WERI-Rb-1 (cell line): ENCODE results near the gene PRND.
A peak's percentile ranks its signal among the peaks of the same experiment; 100 is the strongest.

ENCODE experiments used
- DNase-seq: peaks from one replicate; pipeline ENCODE4 v3.0.0-alpha.2; 2020
- H3K27ac ChIP-seq: fragments of 250-450 bp; sonication (Bioruptor Pico); 2 replicates; pipeline ENCODE4 v1.5.1; 2020; ENCODE audit warnings: mild to moderate bottlenecking, moderate library complexity
- H3K27me3 ChIP-seq: fragments of 250-450 bp; sonication (Bioruptor Pico); 2 replicates; pipeline ENCODE4 v1.5.1; 2021; ENCODE audit warnings: mild to moderate bottlenecking, low read depth, moderate library complexity; ENCODE audit not compliant: insufficient read depth, severe bottlenecking
- H3K36me3 ChIP-seq: fragments of 250-450 bp; sonication (Bioruptor Pico); 2 replicates; pipeline ENCODE4 v1.5.1; 2020; ENCODE audit warnings: mild to moderate bottlenecking, moderate library complexity
- H3K4me3 ChIP-seq: 2 replicates; pipeline ENCODE4 v1.5.1; 2011; ENCODE audit warnings: low read depth, mild to moderate bottlenecking, control low read depth, low read length
- H3K9me3 ChIP-seq: fragments of 250-450 bp; sonication (Bioruptor Pico); 2 replicates; pipeline ENCODE4 v1.5.1; 2021; ENCODE audit warnings: mild to moderate bottlenecking, moderate library complexity; ENCODE audit not compliant: severe bottlenecking
- TF ChIP-seq, protein P1 (sequence below): IDR thresholded peaks from 2 replicates; pipeline ENCODE4 v1.5.1; 2011; ENCODE audit warnings: low read depth, mild to moderate bottlenecking, control low read depth, inconsistent platforms, low read length

Gene PRND

DNA sequence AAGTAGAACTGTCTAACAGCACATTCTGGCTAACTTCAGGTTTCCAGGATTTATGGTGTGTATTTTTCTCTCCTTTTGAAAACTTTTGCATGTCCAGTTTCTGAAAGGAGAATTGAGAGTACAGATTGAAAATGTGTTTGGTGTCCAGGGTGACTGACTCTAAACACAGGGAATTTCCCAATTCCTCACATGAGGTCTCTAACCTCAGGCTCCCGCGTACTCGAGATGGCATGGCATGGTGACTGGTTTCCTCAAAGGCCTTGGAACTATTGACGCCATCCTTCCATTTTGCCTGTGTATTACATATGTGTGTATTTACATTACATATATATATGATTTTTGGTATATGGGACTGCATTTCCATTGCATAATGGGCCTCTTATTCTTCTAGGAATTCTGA is 52.5 kb downstream of the PRND start:
- H3K9me3 ChIP-seq: peaks cover 15% of the 10 kb centered on the region
- no peaks in the 10 kb centered on the region for H3K36me3 ChIP-seq
- TF ChIP-seq, protein P1, sequence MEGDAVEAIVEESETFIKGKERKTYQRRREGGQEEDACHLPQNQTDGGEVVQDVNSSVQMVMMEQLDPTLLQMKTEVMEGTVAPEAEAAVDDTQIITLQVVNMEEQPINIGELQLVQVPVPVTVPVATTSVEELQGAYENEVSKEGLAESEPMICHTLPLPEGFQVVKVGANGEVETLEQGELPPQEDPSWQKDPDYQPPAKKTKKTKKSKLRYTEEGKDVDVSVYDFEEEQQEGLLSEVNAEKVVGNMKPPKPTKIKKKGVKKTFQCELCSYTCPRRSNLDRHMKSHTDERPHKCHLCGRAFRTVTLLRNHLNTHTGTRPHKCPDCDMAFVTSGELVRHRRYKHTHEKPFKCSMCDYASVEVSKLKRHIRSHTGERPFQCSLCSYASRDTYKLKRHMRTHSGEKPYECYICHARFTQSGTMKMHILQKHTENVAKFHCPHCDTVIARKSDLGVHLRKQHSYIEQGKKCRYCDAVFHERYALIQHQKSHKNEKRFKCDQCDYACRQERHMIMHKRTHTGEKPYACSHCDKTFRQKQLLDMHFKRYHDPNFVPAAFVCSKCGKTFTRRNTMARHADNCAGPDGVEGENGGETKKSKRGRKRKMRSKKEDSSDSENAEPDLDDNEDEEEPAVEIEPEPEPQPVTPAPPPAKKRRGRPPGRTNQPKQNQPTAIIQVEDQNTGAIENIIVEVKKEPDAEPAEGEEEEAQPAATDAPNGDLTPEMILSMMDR: no peak
- DNase-seq: no peak
- H3K27ac ChIP-seq: no peak overlapping the region
- H3K27me3 ChIP-seq: peaks cover 22% of the 10 kb centered on the region
- H3K4me3 ChIP-seq: no peak overlapping the region

- peaks cover 15% of the 10 kb centered on the region for H3K9me3 ChIP-seq
- peaks cover 20% of the 10 kb centered on the region for H3K27me3 ChIP-seq
- peak overlapping the region; percentile 36 for H3K4me3 ChIP-seq
- no peak overlapping the region for H3K27ac ChIP-seq
- no peaks in the 10 kb centered on the region for H3K36me3 ChIP-seq
- TF ChIP-seq, protein P1: no peak
- peak; percentile 66 for DNase-seq
Observed at GRCh38 chr20:4775322-4776078, 53.8 kb downstream of the PRND start.

- no peak for DNase-seq
- Histone ChIP-seq H3K4me3 (peak overlapping the region; percentile 36), H3K27me3 (peaks cover 16% of the 10 kb centered on the region), H3K9me3 (peaks cover 15% of the 10 kb centered on the region), H3K36me3 (no peaks in the 10 kb centered on the region), H3K27ac (no peak overlapping the region)
- TF ChIP-seq, protein P1: no peak
Observed at GRCh38 chr20:4776079-4776630, 54.4 kb downstream of the PRND start.
